HFFc6 (cell line): Measurements from ENCODE around the gene CMIP. TPM values are rescaled to one million over a fixed set of nuclear protein-coding genes. Genes with fewer than 3 reads are reported as not detected.
A peak's percentile ranks its signal among the peaks of the same experiment; 100 is the strongest.

Experiments used
- DNase-seq: peaks from one replicate; pipeline ENCODE4 v3.0.0-alpha.2; 2018
- H3K27ac Mint-ChIP-seq: 2 replicates; pipeline ENCODE4 v1.8.0; 2020; ENCODE audit warnings: mild to moderate bottlenecking, mixed read lengths
- H3K27me3 Mint-ChIP-seq: 2 replicates; pipeline ENCODE4 v1.8.0; 2021; ENCODE audit warnings: mild to moderate bottlenecking, moderate library complexity, mixed read lengths; ENCODE audit not compliant: insufficient read depth
- H3K36me3 Mint-ChIP-seq: 2 replicates; pipeline ENCODE4 v1.8.0; 2021; ENCODE audit warnings: low read depth, mixed read lengths
- H3K4me1 Mint-ChIP-seq: 2 replicates; pipeline ENCODE4 v1.8.0; 2020; ENCODE audit warnings: low read depth, mixed read lengths
- H3K4me3 Mint-ChIP-seq: 2 replicates; pipeline ENCODE4 v1.8.0; 2020; ENCODE audit warnings: mild to moderate bottlenecking, moderate library complexity, mixed read lengths
- H3K9me3 Mint-ChIP-seq: 2 replicates; pipeline ENCODE4 v1.8.0; 2020; ENCODE audit warnings: mild to moderate bottlenecking, mixed read lengths
- CTCF ChIP-seq: fragments of 200-600 bp; sonication (generic); IDR thresholded peaks from 2 replicates; pipeline ENCODE4 v1.5.0; 2021; ENCODE audit warnings: antibody characterized with exemption, mild to moderate bottlenecking
- total RNA-seq, 6 experiments: library from RNA; stranded (reverse); fragmentation: NEBNext Ultra II Directional; extraction: Animal tissue kit (Norgen Biotek cat#: 25700); gene quantifications; 2 replicates in 1 of 6; 3 replicates in 5 of 6; pipeline ENCODE4 v1.2.3, GENCODE V29; 2021

Gene CMIP
- total RNA-seq, 6 experiments from 2014 or later = 35.9 to 48.0 (median 43.5) TPM

DNA sequence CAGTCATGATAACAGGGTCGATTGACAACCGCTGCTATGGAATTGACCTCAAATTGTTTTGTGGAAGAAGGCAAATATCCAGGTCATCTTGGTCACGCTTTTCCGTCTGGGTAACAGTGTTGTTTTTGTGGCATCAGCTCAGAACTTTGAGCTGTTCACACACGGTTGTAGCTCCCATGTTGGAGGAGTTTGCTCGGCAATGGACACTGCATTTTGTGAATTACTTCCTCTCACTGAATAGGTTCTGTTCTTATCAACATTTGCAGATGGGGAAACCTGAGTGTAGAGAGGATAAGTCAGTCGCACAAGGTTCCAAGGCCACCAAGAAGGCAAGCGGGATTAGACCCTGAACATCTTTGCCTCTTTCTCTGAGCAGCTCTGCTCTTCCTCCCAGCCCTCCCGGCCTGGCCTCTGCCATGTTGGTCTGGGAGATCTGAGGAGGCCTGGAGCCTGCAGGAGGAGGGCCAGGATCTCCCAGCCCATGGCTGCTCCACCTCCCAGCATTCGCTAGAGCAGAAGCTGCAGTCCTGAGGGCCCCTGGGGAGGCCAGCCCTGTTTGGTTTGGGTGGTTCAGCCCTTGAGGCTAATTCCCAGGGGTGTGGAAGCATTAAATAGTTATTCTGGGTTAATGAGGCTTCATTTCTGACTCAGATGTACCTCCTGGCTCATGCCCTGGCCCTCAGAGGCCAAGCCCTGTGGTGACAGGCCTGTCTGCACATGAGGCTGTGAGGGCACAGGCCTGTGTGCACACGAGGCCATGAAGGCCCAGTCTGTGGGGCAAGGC lies 180.3 kb downstream of the CMIP start:
- no peaks in the 10 kb centered on the region; the same call in 1 of the 2 replicates for H3K36me3 Mint-ChIP-seq
- H3K27ac Mint-ChIP-seq = peak overlapping the region; percentile 69
- H3K27me3 Mint-ChIP-seq = peaks cover 2% of the 10 kb centered on the region; the same call in 1 of the 2 replicates
- no peak for TF ChIP-seq CTCF
- H3K4me1 Mint-ChIP-seq = peaks cover 6% of the 10 kb centered on the region; the same call in 1 of the 2 replicates
- no peak for DNase-seq
- no peaks in the 10 kb centered on the region for H3K9me3 Mint-ChIP-seq
- no peak overlapping the region for H3K4me3 Mint-ChIP-seq

- peak; percentile 38 for DNase-seq
- Mint-ChIP-seq H3K9me3 (no peaks in the 10 kb centered on the region), H3K4me1 (peaks cover 6% of the 10 kb centered on the region; the same call in 1 of the 2 replicates), H3K4me3 (no peak overlapping the region), H3K27ac (peak overlapping the region; percentile 69), H3K27me3 (peaks cover 2% of the 10 kb centered on the region; the same call in 1 of the 2 replicates), H3K36me3 (no peaks in the 10 kb centered on the region; the same call in 1 of the 2 replicates)
- no peak for TF ChIP-seq CTCF
These were observed 181.0 kb downstream of the CMIP start for GRCh38 chr16:81625544-81626153.

DNA sequence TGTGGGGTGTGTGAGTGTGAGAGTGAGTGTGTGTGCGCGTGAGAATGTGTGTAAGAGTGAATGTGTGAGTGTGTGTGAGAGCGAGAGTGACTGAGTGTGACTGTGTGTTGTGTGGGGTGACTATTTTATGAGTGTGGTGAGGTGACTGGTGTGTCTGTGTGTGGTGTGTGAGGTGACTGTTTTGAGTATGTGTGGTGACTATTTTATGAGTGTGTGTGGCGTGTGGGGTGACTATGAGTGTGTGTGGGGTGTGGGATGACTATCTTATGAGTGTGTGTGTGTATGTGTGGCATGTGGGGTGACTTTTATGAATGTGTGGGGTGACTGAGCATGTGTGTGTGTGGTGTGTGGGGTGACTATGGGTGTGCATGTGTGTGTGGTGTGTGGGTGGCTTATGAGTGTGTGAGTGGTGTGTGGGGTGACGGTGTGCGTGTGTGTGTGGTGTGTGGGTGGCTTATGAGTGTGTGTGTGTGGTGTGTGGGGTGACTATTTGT lies 181.6 kb downstream of the CMIP start:
- Mint-ChIP-seq H3K27ac (no peak overlapping the region), H3K36me3 (no peaks in the 10 kb centered on the region; the same call in 1 of the 2 replicates), H3K4me1 (peaks cover 3% of the 10 kb centered on the region; the same call in 1 of the 2 replicates), H3K9me3 (no peaks in the 10 kb centered on the region), H3K27me3 (peaks cover 2% of the 10 kb centered on the region; the same call in 1 of the 2 replicates), H3K4me3 (no peak overlapping the region)
- TF ChIP-seq CTCF = no peak
- peak; percentile 62 for DNase-seq

DNA sequence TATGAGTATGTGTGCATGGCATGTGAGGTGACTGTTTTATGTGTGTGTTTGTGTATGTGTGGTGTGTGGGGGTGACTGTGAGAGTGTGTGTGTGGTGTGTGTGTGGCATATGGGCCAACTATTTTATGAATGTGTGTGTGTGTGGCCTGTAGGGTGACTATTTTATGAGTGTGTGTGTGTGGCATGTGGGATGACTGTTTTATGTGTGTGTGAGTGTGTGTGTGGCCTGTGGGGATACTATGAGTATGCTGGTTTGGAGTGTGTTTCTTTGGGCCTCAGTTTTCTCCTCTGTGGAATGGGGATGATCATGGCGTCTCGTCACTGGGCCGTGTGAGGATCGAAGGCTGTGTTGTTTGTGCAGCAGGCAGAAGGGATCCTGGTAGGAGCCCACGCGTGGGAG lies 182.4 kb downstream of the CMIP start:
- Mint-ChIP-seq H3K36me3 (no peaks in the 10 kb centered on the region; the same call in 1 of the 2 replicates), H3K4me1 (peaks cover 1% of the 10 kb centered on the region), H3K9me3 (no peaks in the 10 kb centered on the region), H3K27me3 (peaks cover 2% of the 10 kb centered on the region; the same call in 1 of the 2 replicates), H3K4me3 (no peak overlapping the region), H3K27ac (no peak overlapping the region)
- TF ChIP-seq CTCF = no peak
- DNase-seq = peak; percentile 63

- TF ChIP-seq CTCF = no peak
- no peak overlapping the region for H3K27ac Mint-ChIP-seq
- peaks cover 9% of the 10 kb centered on the region for H3K4me1 Mint-ChIP-seq
- peaks cover 2% of the 10 kb centered on the region; the same call in 1 of the 2 replicates for H3K27me3 Mint-ChIP-seq
- no peaks in the 10 kb centered on the region for H3K9me3 Mint-ChIP-seq
- DNase-seq = no peak
- no peaks in the 10 kb centered on the region; the same call in 1 of the 2 replicates for H3K36me3 Mint-ChIP-seq
- H3K4me3 Mint-ChIP-seq = no peak overlapping the region
These were observed 183.2 kb downstream of the CMIP start for GRCh38 chr16:81627729-81628244.
